Ovary (tissue), 9 donors: Measurements from ENCODE around the gene OR6A2. TPM values are rescaled to one million over a fixed set of nuclear protein-coding genes. Genes with fewer than 3 reads are reported as not detected.

ENCODE experiments used
- DNase-seq, 5 donors: peaks; one replicate each; pipeline ENCODE4 v3.0.0-alpha.2; 2019 to 2020
- H3K27ac ChIP-seq, 2 donors: fragments of 200-600 bp; one replicate each; pipeline versions ENCODE4 v1.5.1 to v1.8.0; 2019 to 2022
- H3K27me3 ChIP-seq: fragments of 200-600 bp; one replicate; pipeline ENCODE4 v1.8.0; 2022
- H3K36me3 ChIP-seq: fragments of 200-600 bp; sonication (generic); one replicate; pipeline ENCODE4 v1.5.1; 2019
- H3K4me1 ChIP-seq: one replicate; pipeline ENCODE4 v1.8.1; 2013; ENCODE audit warnings: mild to moderate bottlenecking, moderate library complexity; ENCODE audit not compliant: insufficient read depth
- H3K4me3 ChIP-seq: fragments of 200-600 bp; sonication (generic); one replicate; pipeline ENCODE4 v1.5.1; 2017
- H3K9me3 ChIP-seq, 2 donors: fragments of 200-600 bp in 1 of 2; sonication (generic) in 1 of 2; one replicate each; pipeline versions ENCODE4 v1.5.1 to v1.8.1; 2013 to 2019; ENCODE audit warnings: mild to moderate bottlenecking in 1 of 2, moderate library complexity in 1 of 2
- CTCF ChIP-seq, 3 donors: fragments of 450-650 bp in 2 of 3; fragments of 200-600 bp in 1 of 3; IDR thresholded peaks; one replicate each; pipeline versions ENCODE4 v1.5.1 to v1.8.0; 2016 to 2022; ENCODE audit warnings: antibody characterized with exemption in 3 of 3, mild to moderate bottlenecking in 1 of 3
- EP300 ChIP-seq: sonication (generic); formaldehyde crosslinking; IDR thresholded peaks from one replicate; pipeline ENCODE4 v1.6.1; 2017; ENCODE audit warnings: antibody characterized with exemption
- POLR2A ChIP-seq: fragments of 450-650 bp; IDR thresholded peaks from one replicate; pipeline ENCODE4 v1.6.1; 2017; ENCODE audit warnings: antibody characterized with exemption, mild to moderate bottlenecking, moderate library complexity
- WGBS, 3 donors: extraction: QIAGEN DNeasy Blood & Tissue Kit in 1 of 3; methylation state at CpG; one replicate each; pipeline versions ENCODE4 v1.1.5 to v1.1.7; 2013 to 2017; 5-methylcytosine and 5-hydroxymethylcytosine counted together
- intact Hi-C, 4 donors: fragments of 100-400 bp; cut with DNase I; formaldehyde crosslinking; loops; one replicate each; pipeline versions ENCODE4 v1.11.0 to v1.15.1; 2022 to 2023
- polyA plus RNA-seq, 2 donors: library from polyadenylated mRNA; stranded (reverse); fragments of 200-250 nt in 1 of 2; fragments of 350-450 nt in 1 of 2; fragmentation: Illumina TruSeq in 1 of 2; extraction: RNeasy Lipid Tissue Mini Kit (QIAGEN cat#74804) in 1 of 2; gene quantifications; one replicate each; pipeline ENCODE4 v1.2.3, GENCODE V29; 2013 to 2014
- total RNA-seq, 7 donors: library from RNA; depleted of rRNA in 2 of 7; stranded (reverse); fragments of >200 nt in 2 of 7; fragmentation: NEBNext Ultra II Directional in 3 of 7; extraction: Animal tissue kit (Norgen Biotek cat#: 25700) in 3 of 7; gene quantifications; one replicate each; pipeline versions ENCODE4 v1.1.0 to v1.2.4, GENCODE V29; 2016 to 2023
- donor health status: DM: no; HTN: no; CAD: no; lungs with moderate emphysema.
- donor health status: DM: no; HTN: no; CAD: no.
- donor health status: Bipolar disorder and iron deficiency.
- donor health status: DM: yes; HTN: yes; CAD: no.
- donor health status: DM: no; HTN: no; CAD: no.
- donor health status: DM: yes; HTN: yes; CAD: no.

Gene OR6A2
- total and polyA plus RNA-seq, 9 donors: 0.17 to 0.46 (median 0.20) TPM; not detected in 4

GRCh38 chr11:6755953-6756347 lies 43.5 kb downstream of the OR6A2 start:
- DNase-seq: no peak
- intact Hi-C loops: no loop called here
- Histone ChIP-seq H3K4me1 (no peaks in the 10 kb centered on the region), H3K9me3 (no peaks in the 10 kb centered on the region), H3K27me3 (no peaks in the 10 kb centered on the region), H3K36me3 (no peaks in the 10 kb centered on the region), H3K27ac (no peak overlapping the region), H3K4me3 (no peak overlapping the region)
- 75 to 96% (median 91%) methylated on average over 1 of the region's 1 CpG for WGBS, 3 donors
- TF ChIP-seq EP300 (no peak), CTCF (IDR thresholded peaks at IDR 0.05) (no peak), POLR2A (no peak)

- Histone ChIP-seq H3K27me3 (no peaks in the 10 kb centered on the region), H3K36me3 (no peaks in the 10 kb centered on the region), H3K9me3 (no peaks in the 10 kb centered on the region), H3K4me3 (no peak overlapping the region), H3K27ac (no peak overlapping the region), H3K4me1 (no peaks in the 10 kb centered on the region)
- DNase-seq: no peak
- WGBS, 3 donors: 2 to 3% (median 2%) methylated on average over 5 of the region's 5 CpGs
- intact Hi-C loops: no loop called here
- peak in 2 of 3 donors; percentile 25 to 54 for TF ChIP-seq CTCF (IDR thresholded peaks at IDR 0.05)
- no peak for TF ChIP-seq POLR2A
- TF ChIP-seq EP300: no peak
Observed at GRCh38 chr11:6755303-6755952, 44.1 kb downstream of the OR6A2 start.

GRCh38 chr11:6747097-6747668 lies 52.3 kb downstream of the OR6A2 start:
- no peak for TF ChIP-seq CTCF (IDR thresholded peaks at IDR 0.05)
- no peak for TF ChIP-seq POLR2A
- no peaks in the 10 kb centered on the region for H3K36me3 ChIP-seq
- no peak overlapping the region for H3K4me3 ChIP-seq
- DNase-seq: no peak
- no peaks in the 10 kb centered on the region for H3K9me3 ChIP-seq
- H3K27me3 ChIP-seq: no peaks in the 10 kb centered on the region
- H3K27ac ChIP-seq: no peak overlapping the region
- no peaks in the 10 kb centered on the region for H3K4me1 ChIP-seq
- 80 to 88% (median 88%) methylated on average over 3 of the region's 3 CpGs for WGBS, 3 donors
- intact Hi-C loops: no loop called here

GRCh38 chr11:6746626-6747025 lies 52.9 kb downstream of the OR6A2 start:
- intact Hi-C loops: no loop called here
- Histone ChIP-seq H3K4me3 (no peak overlapping the region), H3K27me3 (no peaks in the 10 kb centered on the region), H3K4me1 (no peaks in the 10 kb centered on the region), H3K27ac (no peak overlapping the region), H3K36me3 (no peaks in the 10 kb centered on the region), H3K9me3 (no peaks in the 10 kb centered on the region)
- no peak for DNase-seq
- no peak for TF ChIP-seq EP300
- no peak for TF ChIP-seq CTCF (IDR thresholded peaks at IDR 0.05)
- no peak for TF ChIP-seq POLR2A
- WGBS, 3 donors: 82 to 91% (median 89%) methylated on average over 1 of the region's 1 CpG
